Naive B cell (primary cell): ENCODE data around the gene ZSWIM4. TPM values are rescaled to one million over a fixed set of nuclear protein-coding genes. Genes with fewer than 3 reads are reported as not detected.

Experiments
- ATAC-seq, 2 donors: fragments of 150-1000 bp; cut with Tn5 transposase; 2 replicates each; pipeline ENCODE4 v1.10.0; 2021; ENCODE audit warnings: low read depth in 2 of 2, mild to moderate bottlenecking in 2 of 2, moderate library complexity in 2 of 2
- DNase-seq: peaks from one replicate; pipeline ENCODE4 v3.0.0; 2022
- H3K27ac Mint-ChIP-seq, 6 donors: one replicate each; pipeline ENCODE4 v1.8.0; 2020 to 2022; ENCODE audit warnings: mild to moderate bottlenecking in 6 of 6, mixed read lengths in 6 of 6, moderate library complexity in 5 of 6, inconsistent platforms in 2 of 6
- H3K27me3 Mint-ChIP-seq, 3 donors: one replicate each; pipeline ENCODE4 v1.8.0; 2021 to 2022; ENCODE audit warnings: mixed read lengths in 3 of 3, mild to moderate bottlenecking in 1 of 3
- H3K36me3 Mint-ChIP-seq, 2 donors: one replicate each; pipeline ENCODE4 v1.8.0; 2020 to 2022; ENCODE audit warnings: mixed read lengths in 2 of 2, inconsistent platforms in 1 of 2, mild to moderate bottlenecking in 1 of 2
- H3K4me1 Mint-ChIP-seq, 3 donors: one replicate each; pipeline ENCODE4 v1.8.0; 2020 to 2022; ENCODE audit warnings: mixed read lengths in 3 of 3, inconsistent platforms in 1 of 3, mild to moderate bottlenecking in 1 of 3, moderate library complexity in 1 of 3
- H3K4me3 Mint-ChIP-seq, 8 donors: one replicate each; pipeline ENCODE4 v1.8.0; 2020 to 2022; ENCODE audit warnings: mild to moderate bottlenecking in 8 of 8, mixed read lengths in 8 of 8, moderate library complexity in 8 of 8, inconsistent platforms in 2 of 8
- H3K9me3 Mint-ChIP-seq, 7 donors: one replicate each; pipeline ENCODE4 v1.8.0; 2020 to 2022; ENCODE audit warnings: mixed read lengths in 7 of 7, mild to moderate bottlenecking in 5 of 7, inconsistent platforms in 2 of 7, moderate library complexity in 1 of 7
- polyA plus RNA-seq, 6 donors: library from polyadenylated mRNA; unstranded; fragments of 300-500 nt; fragmentation: Illumina TruSeq; gene quantifications; one replicate each; pipeline ENCODE4 v1.2.3, GENCODE V29; 2021; ENCODE audit warnings: low read depth in 6 of 6

The ZSWIM4 gene
- polyA plus RNA-seq, 6 donors from 2014 or later = 0.65 to 2.2 (median 0.89) TPM; not detected in 1

DNA sequence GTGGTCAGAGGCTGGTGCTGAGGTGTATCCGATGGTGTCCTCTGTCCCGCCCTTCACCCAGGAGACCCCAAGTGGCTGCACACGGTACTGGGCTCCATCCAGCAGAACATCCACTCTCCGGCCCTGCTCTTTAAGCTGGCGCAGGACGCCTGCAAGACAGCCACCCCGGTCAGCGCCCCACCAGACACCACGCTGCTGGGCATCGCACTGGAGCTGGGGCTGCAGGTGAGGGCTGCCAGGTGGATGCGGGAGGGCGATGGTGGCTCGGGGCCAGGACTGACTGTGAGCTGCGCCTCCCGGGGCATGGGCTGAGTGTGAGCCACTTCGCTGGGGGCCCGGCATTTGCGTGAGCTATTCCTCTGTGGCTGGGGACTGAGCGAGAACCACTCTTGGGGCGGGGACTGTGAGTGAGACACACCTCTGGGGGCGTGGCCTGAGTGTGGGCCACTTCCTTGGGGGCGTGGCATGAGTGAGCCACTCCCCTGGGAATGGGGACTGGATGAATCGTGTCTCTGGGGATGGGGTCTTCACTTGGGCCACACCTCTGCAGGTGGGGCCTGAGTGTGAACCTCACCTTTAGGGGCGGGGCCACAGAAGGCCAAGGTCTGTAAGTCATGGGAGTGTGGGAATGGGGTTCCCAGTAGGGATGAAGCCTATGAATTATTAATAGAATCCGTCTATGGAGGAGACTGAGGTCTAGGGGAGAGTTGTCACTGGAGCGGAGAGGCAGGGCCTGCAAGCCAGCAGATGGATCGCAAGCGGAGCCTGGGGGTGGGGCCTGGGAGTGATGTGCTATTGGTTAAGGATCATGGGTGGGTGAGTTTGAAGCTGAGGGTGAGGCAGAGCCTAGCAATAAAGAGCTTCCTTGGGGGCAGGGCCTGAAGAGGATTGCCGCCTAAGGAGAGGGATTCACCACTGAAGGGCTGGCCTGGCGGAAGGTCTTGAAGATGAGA is 30.5 kb downstream of the ZSWIM4 start:
- ATAC-seq = no peak
- Mint-ChIP-seq H3K27ac (peak overlapping the region in 2 of 6 donors; percentile 32 to 57), H3K4me1 (peaks cover 0 to 5% (median 0%) of the 10 kb centered on the region in 3 donors), H3K36me3 (peaks cover under 1 to 13% of the 10 kb centered on the region in 2 donors), H3K27me3 (no peaks in the 10 kb centered on the region), H3K4me3 (no peak overlapping the region), H3K9me3 (no peaks in the 10 kb centered on the region)
- no peak for DNase-seq

DNA sequence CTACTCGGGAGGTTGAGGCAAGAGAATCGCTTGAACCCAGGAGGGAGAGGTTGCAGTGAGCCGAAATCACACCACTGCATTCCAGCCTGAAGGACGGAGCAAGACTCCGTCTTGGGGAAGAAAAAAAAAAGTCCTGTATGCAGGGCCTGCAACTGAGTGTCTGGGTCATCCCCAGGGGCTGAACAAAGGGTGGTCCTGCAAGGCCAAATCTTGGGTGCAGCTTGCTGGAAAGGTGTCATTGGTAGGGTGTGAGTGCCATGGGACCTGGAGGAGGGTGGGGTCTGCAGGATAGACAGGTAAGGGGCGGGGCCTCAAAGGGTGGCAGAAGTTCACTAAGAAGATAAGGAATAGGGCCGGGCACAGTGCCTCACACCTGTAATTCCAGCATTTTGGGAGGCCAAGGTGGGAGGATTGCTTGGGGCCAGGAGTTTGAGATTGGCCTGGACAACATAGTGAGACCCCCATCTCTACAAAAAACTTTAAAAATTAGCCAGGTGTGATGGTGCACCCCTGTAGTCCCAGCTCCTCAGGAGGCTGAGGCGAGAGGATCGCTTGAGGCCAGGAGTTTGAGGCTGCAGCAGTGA is 31.5 kb downstream of the ZSWIM4 start:
- peaks cover 0 to 7% (median 0%) of the 10 kb centered on the region in 3 donors for H3K4me1 Mint-ChIP-seq

DNA sequence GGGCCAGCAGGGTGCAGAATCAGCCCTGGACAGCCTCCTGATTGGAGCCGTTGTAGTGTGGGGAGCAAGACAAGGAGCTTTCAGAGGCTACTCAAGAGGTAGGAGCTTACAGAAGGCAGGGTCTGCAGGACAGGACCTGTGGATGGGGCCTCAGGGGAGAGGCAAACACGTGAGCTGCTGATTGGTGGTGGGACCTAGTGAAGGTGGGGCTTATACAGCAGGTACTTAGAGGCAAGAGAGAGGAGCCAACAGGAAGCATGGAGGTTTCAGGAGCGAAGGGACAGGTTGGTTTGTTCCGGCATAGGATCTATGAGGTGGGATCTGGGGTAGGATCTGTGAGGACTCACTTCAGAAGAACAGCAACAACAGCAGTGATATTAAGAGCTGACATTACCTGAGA is 32.4 kb downstream of the ZSWIM4 start:
- no peak overlapping the region for H3K27ac Mint-ChIP-seq
- H3K36me3 Mint-ChIP-seq = peaks cover 0 to 13% of the 10 kb centered on the region in 2 donors
- no peak for DNase-seq
- H3K4me3 Mint-ChIP-seq = peak overlapping the region in 1 of 8 donors; percentile 4
- no peaks in the 10 kb centered on the region for H3K9me3 Mint-ChIP-seq
- no peak for ATAC-seq
- H3K4me1 Mint-ChIP-seq = peaks cover 0 to 8% (median 1%) of the 10 kb centered on the region in 3 donors
- no peaks in the 10 kb centered on the region for H3K27me3 Mint-ChIP-seq

More for the DNA sequence above, 31.5 kb downstream of the ZSWIM4 start:
- Mint-ChIP-seq H3K27ac (peak overlapping the region in 1 of 6 donors; percentile 26), H3K36me3 (peaks cover 0 to 13% of the 10 kb centered on the region in 2 donors), H3K4me3 (no peak overlapping the region), H3K27me3 (no peaks in the 10 kb centered on the region), H3K9me3 (no peaks in the 10 kb centered on the region)
- DNase-seq = no peak
- no peak for ATAC-seq

DNA sequence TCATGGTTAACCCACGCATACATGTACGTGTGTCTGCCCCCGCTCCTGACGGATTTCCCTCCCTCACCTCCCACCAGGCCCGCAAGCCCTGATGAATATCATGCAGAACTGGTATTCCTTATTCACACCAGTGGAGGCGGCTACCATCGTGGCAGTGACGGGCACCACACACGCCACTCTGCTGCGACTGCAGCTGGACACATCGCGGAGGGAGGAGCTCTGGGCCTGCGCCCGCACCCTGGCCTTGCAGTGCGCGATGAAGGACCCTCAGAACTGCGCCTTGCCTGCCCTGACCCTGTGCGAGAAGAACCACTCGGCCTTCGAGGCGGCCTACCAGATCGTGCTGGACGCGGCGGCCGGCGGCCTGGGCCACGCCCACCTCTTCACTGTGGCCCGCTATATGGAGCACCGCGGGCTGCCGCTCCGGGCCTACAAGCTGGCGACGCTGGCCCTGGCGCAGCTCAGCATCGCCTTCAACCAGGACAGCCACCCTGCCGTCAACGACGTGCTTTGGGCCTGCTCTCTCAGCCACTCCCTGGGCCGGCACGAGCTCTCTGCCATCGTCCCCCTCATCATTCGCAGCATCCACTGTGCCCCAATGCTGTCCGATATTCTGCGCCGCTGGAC is 35.0 kb downstream of the ZSWIM4 start:
- no peak for ATAC-seq
- no peak for DNase-seq
- no peaks in the 10 kb centered on the region for H3K9me3 Mint-ChIP-seq
- H3K36me3 Mint-ChIP-seq = peaks cover 0 to 4% of the 10 kb centered on the region in 2 donors
- H3K4me1 Mint-ChIP-seq = peaks cover 19 to 24% (median 21%) of the 10 kb centered on the region in 3 donors
- H3K27ac Mint-ChIP-seq = no peak overlapping the region
- H3K27me3 Mint-ChIP-seq = no peaks in the 10 kb centered on the region
- no peak overlapping the region for H3K4me3 Mint-ChIP-seq

DNA sequence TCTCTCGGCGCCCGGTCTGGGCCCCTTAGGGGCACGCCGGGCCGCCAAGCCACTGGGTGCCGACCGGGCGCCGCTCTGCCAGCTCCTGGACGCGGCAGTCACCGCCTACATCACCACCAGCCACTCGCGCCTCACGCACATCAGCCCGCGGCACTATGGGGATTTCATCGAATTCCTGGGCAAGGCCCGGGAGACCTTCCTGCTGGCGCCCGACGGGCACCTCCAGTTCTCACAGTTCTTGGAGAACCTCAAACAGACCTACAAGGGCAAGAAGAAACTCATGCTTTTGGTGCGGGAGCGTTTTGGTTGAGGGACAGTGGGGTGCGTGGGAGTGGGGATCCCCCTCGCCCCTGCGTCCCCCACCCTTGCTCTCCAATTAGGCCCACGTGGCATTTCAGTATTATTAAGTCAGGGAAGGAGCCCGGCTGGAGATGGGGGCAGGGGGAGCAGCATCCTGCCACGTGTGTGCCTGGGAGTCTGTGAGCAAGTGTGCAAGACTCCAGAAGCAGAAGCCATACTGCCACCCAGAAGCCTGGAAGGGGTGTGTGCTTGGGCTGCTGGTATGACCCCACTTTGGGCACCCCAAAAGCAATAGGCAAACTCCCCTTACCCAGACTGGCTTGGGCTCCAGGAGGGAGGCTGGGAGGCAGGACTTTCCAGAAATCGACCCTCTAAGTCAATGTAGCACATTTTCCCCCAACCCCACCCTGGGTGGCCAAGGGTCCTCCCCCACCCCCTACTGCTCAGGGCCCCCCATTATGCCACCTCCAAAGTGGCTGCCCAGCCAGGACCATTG is 35.7 kb downstream of the ZSWIM4 start:
- DNase-seq = no peak
- Mint-ChIP-seq H3K4me3 (peak overlapping the region in 4 of 8 donors; percentile 30 to 62 (median 32)), H3K4me1 (peaks cover 21 to 29% (median 23%) of the 10 kb centered on the region in 3 donors), H3K27ac (peak overlapping the region in 1 of 6 donors; percentile 100), H3K36me3 (peaks cover 0 to 4% of the 10 kb centered on the region in 2 donors), H3K27me3 (no peaks in the 10 kb centered on the region), H3K9me3 (no peaks in the 10 kb centered on the region)
- ATAC-seq = no peak

DNA sequence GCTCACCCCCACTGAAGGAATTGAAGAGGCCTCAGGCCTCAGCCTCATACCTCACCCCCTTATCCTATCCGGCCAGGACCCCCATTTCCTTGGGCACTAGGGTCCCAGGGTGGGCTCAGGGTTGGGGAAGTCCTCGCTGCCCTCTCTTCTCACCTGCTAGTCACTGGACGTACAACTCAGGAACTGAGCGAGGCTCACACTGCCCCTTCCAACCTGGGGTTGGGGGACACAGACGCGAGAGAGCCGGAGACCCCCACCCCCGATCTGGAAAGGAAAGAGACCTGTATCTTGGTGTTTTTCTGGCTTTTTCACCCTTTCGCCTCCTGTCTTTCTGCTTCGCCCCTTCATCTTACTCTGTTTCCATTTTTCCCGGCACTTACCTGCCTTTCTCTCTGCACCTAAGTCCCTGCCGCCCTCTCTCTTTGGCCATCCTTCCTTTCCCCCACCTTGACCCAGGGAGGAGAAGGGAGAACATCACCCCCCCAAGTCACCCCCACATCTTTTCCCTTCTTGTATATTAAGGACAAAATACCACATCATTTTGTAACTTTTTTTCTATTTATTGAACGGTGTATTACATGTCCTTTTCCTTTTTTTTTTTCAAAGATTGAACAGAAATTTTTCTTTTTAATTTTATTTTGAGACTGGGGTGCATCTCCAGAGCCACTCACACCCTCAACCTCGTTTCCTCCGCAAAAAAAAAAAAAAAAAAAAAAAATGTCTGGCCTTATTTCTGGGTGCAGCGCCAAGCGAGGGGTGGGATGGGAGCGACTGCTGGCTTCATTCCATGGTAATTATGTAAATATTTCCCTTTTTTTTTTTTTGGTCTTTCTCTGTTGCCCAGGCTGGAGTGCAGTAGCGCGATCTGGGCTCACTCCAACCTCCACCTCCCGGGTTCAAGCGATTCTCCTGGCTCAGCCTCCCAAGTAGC is 36.6 kb downstream of the ZSWIM4 start:
- peaks cover 0 to 4% of the 10 kb centered on the region in 2 donors for H3K36me3 Mint-ChIP-seq
- DNase-seq = no peak
- no peak for ATAC-seq

DNA sequence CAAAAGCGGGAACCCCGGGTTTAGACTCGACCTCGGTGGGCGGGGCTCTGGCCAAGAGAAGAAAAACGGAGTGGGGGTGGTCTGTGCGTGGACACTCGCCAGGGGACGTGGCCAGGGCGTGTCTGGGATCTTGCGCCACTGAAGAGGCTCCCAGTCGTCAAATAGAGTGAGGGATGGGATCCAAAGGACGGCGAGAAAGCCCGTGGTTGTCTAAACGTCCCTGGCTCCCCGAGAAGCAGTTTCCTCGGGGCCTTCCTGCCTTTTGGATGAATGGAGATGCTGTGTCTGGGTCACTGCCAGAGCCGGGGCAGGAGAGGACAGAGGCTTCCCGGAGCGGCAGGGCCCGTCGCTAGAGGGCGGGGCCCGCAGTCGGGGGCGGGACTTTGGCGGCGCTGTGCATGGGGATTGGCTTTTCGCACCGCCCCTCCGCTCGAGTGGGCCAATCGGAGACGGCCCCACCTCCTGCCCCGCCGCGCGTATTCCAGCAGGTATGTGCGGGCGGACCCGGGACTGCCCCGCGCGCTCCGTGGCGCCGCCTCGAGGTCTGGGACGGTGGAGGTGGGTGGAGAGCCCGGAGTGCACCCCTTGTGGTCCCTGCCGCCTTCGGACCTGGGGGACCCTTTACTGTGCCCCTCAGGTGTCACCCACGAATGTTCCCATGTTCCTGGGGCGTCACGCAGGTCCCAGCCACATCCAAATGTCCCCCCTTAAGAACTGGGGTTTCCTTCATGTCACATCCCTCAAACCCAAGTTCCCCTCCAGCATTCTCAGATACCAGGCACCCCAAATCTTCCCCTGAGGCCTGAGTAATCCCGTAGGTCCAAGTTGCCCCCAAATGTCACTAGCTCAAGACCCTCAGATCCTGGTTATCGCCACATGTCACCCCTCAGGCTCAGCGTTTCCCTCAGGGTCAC is 38.3 kb downstream of the ZSWIM4 start:
- H3K27ac Mint-ChIP-seq = peak overlapping the region; percentile 93 to 100 (median 96)
- H3K36me3 Mint-ChIP-seq = peaks cover 0 to 3% of the 10 kb centered on the region in 2 donors
- peak overlapping the region; percentile 84 to 95 (median 92) for H3K4me3 Mint-ChIP-seq
- no peaks in the 10 kb centered on the region for H3K27me3 Mint-ChIP-seq
- peak; percentile 93 for DNase-seq
- no peaks in the 10 kb centered on the region for H3K9me3 Mint-ChIP-seq
- peak; percentile 71 to 83 for ATAC-seq
- peaks cover 32 to 46% (median 38%) of the 10 kb centered on the region in 3 donors for H3K4me1 Mint-ChIP-seq

More for the DNA sequence above, 36.6 kb downstream of the ZSWIM4 start:
- no peaks in the 10 kb centered on the region for H3K9me3 Mint-ChIP-seq
- H3K27ac Mint-ChIP-seq = peak overlapping the region in 2 of 6 donors; percentile 49 to 100
- peaks cover 27 to 36% (median 30%) of the 10 kb centered on the region in 3 donors for H3K4me1 Mint-ChIP-seq
- no peaks in the 10 kb centered on the region for H3K27me3 Mint-ChIP-seq
- peak overlapping the region in 5 of 8 donors; percentile 19 to 87 (median 62) for H3K4me3 Mint-ChIP-seq

DNA sequence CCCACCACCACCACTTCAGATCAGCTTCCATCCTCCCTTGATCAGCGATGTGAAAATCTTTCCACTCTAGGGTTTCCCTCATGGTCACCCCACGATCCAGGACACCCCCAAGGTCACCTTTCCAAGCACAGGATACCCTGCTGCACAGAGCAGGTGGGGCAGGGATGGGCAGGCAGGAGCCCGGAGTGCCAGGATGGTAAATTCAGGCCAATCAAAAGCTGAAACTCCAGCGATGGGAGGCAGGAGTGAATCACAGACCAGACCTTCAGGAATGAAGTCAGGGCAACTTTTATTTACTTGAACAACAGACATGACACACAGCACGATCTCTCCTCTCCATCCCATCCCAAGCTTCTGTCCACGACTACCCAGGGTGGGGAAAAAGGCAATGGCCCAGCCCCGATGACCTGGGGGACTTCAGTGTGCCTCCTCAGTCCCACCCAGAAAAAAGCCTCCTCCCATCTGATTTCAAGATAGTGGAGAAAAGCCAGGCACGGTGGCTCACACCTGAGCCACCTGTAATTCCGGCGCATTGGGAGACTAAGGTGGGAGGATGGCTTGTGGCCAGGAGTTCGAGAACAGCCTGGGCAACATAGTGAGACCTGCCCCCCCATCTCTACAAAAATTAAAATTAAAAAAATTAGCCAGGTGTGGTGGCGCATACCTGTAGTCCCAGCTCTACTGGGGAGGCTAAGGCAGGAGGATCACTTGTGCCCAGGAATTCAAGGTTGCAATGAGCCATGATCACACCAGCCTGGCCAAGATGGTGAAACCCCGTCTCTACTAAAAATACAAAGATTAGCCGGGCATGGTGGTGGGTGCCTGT is 39.2 kb downstream of the ZSWIM4 start:
- no peaks in the 10 kb centered on the region for H3K9me3 Mint-ChIP-seq
- H3K4me1 Mint-ChIP-seq = peaks cover 38 to 53% (median 47%) of the 10 kb centered on the region in 3 donors
- no peaks in the 10 kb centered on the region for H3K36me3 Mint-ChIP-seq
- DNase-seq (no peak), ATAC-seq (no peak)
- peak overlapping the region; percentile 84 to 100 (median 96) for H3K27ac Mint-ChIP-seq
- peak overlapping the region; percentile 84 to 95 (median 92) for H3K4me3 Mint-ChIP-seq
- H3K27me3 Mint-ChIP-seq = no peaks in the 10 kb centered on the region

DNA sequence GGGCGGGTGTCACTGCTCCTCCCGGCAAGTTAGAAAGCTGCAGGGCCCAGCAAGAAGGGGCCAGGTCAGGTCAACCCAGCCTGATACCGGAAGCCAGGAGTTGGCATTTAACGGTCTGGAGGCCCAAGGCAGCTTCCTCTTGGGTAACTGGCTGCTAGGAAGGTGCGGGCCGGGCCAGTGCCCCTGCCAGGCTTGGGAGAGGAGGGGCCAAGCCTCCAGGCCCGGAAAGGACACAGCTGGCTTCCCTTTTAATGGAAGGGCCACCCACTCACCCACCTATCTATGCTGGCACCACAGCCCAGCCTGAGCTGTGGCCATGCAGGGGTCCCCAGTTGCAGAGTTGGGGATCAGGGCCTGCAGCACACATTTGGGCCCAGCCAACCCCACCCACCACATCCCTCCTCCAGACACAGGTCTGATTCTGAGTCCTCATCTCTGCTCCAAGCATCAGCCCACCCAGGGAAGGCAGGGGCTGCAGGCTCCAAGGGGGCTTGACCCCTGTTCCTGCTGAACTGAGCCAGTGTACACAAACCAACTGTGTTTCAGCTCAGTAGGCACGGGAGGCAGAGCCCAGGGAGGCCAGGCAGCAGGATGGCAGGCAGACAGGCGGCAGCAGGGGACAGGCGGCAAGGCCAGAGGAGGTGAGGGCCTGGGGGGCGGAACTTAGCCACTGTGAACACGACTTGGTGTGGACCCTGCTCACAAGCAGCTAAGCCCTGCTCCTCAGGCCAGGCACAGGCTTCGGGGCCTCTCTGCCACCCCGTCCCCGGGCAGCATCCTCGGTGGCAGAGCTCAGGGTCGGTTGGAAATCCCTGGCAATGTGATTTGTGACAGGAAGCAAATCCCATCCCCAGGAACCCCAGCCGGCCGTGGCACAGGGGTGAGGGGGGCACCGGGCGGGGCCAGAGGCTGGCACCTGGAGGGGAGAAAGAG is 40.8 kb downstream of the ZSWIM4 start:
- no peaks in the 10 kb centered on the region for H3K36me3 Mint-ChIP-seq
- peak; percentile 47 for DNase-seq

More for the DNA sequence above, 40.8 kb downstream of the ZSWIM4 start:
- H3K9me3 Mint-ChIP-seq = no peaks in the 10 kb centered on the region
- no peak for ATAC-seq
- H3K4me3 Mint-ChIP-seq = peak overlapping the region in 7 of 8 donors; percentile 50 to 91 (median 79)
- no peaks in the 10 kb centered on the region for H3K27me3 Mint-ChIP-seq
- peak overlapping the region; percentile 95 to 100 (median 97) for H3K27ac Mint-ChIP-seq
- H3K4me1 Mint-ChIP-seq = peaks cover 51 to 65% (median 63%) of the 10 kb centered on the region in 3 donors
